Choroid plexus epithelial cell (primary cell): Measurements from ENCODE around the gene DDHD1.
"Not testable (repeated sequence)": the region's sequence is repeated elsewhere in the genome, so short reads cannot be mapped to it uniquely, and the experiment has no call there.

Experiments used
- DNase-seq: peaks from one replicate; pipeline ENCODE4 v3.0.0-alpha.2; 2010; ENCODE audit warnings: low read depth
- H3K4me3 ChIP-seq: 2 replicates; pipeline ENCODE4 v1.5.1; 2011; ENCODE audit warnings: low read depth, mild to moderate bottlenecking, control low read depth, low read length, moderate library complexity
- TF ChIP-seq, protein P1 (sequence below): conservative IDR thresholded peaks from 2 replicates; pipeline ENCODE4 v1.5.1; 2011; ENCODE audit warnings: low read depth, mild to moderate bottlenecking, control low read depth, inconsistent platforms, low read length, moderate library complexity

The DDHD1 gene

DNA sequence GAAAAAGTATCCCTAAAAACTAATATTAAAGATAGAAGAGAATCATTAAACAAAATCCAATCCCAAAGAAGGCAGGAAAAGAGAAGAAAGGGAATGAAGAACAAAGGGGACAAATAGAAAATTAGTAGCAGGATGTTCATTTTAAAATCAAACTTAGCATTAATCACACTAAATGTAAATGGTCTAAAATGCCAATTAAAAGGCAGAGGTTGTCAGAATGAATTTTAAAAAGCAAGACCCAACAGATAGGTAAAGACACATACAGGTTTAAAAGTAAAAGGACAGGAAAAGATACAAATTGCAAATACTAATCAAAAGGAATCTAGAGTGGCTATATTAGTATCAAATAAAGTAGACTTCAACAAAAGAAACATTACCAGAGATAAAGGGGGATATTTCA is 12.5 kb downstream of the DDHD1 start:
- no peak for DNase-seq
- H3K4me3 ChIP-seq, result no peak overlapping the region
- TF ChIP-seq, protein P1, sequence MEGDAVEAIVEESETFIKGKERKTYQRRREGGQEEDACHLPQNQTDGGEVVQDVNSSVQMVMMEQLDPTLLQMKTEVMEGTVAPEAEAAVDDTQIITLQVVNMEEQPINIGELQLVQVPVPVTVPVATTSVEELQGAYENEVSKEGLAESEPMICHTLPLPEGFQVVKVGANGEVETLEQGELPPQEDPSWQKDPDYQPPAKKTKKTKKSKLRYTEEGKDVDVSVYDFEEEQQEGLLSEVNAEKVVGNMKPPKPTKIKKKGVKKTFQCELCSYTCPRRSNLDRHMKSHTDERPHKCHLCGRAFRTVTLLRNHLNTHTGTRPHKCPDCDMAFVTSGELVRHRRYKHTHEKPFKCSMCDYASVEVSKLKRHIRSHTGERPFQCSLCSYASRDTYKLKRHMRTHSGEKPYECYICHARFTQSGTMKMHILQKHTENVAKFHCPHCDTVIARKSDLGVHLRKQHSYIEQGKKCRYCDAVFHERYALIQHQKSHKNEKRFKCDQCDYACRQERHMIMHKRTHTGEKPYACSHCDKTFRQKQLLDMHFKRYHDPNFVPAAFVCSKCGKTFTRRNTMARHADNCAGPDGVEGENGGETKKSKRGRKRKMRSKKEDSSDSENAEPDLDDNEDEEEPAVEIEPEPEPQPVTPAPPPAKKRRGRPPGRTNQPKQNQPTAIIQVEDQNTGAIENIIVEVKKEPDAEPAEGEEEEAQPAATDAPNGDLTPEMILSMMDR, result no peak

DNA sequence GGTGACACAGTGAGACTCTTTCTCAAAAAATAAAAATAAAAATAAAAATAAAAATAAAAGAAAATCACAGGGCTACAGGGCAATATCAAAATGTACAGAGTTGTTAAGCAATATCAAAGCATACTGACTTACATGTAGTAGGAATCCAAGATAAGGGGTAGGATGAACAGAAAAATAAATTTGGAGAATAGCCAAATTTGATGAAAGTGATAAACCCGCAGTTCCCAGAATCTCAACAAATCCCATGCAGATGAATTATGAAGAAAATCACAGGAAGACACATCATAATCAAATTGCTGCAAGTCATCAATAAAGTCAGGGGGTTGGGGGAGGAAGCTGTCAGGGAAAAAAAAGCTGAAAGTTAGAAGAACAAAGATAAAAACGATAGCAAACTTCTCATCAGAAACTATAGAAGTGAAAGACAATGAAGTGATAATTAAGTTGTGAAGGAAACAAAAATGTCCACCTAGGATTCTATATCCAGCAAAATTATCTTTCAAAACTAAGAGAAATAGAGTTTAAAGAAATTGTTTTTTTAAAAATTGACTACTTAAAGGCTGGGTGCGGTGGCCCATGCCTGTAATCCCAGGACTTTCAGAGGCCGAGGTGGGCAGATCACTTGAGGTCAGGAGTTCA is 15.4 kb downstream of the DDHD1 start:
- H3K4me3 ChIP-seq, result no peak overlapping the region
- DNase-seq, result no peak
- TF ChIP-seq, protein P1, result no peak

DNA sequence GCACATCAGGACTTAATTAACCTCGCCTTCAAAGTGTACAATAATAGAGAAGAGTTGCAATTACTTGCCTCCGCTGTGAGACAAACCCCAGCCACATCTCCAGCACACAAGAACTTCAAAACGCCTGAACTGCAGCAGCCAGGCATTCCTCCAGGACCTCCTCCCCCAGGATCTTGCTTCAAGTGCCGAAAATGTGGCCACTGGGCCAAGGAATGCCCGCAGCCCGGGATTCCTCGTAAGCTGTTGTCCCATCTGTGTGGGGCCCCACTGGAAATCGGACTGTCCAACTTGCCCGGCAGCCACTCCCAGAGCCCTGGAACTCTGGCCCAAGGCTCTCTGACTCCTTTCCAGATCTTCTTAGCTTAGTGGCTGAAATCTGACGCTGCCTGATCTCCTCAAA is 22.6 kb downstream of the DDHD1 start:
- not testable (repeated sequence) for H3K4me3 ChIP-seq, DNase-seq

DNA sequence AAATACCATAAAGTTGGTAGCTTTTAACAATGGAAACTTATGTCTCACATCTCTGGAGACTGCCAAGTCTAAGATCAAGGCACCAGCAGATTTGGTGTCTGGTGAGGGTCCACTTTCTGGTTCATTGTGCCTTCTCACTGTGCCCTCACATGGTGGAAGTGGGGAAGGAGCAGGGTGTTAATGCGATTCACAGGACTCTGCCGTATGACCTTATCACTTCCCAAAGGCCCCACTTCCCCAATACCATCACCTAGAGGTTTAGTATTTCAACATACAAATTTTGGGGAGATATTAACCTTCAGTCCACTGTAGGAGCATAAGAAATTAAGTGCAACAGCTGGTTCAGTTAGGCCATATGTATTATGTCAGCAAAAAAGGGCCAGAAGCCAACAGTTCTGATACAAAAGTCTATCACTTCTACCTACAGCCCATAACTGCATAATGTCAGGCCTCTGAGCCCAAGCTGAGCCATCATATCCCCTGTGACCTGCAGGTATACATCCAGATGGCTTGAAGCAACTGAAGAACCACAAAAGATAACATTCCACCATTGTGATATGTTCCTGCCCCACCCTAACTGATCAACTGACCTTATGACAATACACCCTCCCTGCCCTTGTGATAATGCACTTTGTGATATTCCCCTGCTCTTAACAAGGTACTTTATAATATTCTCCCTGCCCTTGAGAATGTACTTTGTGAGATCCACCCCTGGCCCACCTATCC is 24.7 kb downstream of the DDHD1 start:
- no peak overlapping the region for H3K4me3 ChIP-seq
- TF ChIP-seq, protein P1, result no peak
- no peak for DNase-seq

DNA sequence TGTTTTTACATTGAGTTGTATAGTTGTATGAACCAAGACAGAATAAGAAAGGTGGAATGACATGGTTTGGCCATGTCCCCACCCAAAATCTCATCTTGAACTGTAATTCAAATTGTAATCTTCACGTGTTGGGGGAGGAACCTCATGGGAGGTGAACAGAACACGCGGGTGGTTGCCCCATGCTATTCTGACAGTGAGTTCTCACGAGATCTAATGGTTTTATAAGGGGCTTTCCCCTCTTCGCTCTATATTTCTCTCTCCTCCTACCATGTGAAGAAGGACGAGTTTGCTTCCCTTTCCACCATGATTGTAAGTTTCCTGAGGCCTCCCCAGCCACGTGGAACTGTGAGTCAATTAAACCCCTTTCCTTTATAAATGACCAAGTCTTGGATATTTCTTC is 25.3 kb downstream of the DDHD1 start:
- no peak for DNase-seq
- TF ChIP-seq, protein P1, result no peak
- H3K4me3 ChIP-seq, result no peak overlapping the region

DNA sequence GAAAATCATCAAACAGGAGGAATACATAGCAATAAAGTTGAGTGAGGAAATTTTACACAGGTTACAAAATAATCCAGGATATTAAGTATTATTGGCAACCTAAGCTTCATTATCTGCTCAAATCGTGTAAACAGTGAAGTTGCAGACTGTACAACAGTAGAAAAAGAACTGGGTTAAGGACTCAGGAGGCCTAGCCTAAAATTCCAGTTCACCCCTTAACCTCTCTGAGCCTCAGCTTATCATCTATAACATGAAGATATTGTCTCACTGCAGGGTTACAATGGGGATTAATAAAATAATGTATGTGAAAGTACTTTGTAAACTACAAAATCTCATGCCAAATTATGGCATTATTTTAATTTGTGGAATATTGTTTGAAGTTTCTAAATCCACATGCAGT is 26.0 kb downstream of the DDHD1 start:
- no peak overlapping the region for H3K4me3 ChIP-seq
- TF ChIP-seq, protein P1, result no peak

DNA sequence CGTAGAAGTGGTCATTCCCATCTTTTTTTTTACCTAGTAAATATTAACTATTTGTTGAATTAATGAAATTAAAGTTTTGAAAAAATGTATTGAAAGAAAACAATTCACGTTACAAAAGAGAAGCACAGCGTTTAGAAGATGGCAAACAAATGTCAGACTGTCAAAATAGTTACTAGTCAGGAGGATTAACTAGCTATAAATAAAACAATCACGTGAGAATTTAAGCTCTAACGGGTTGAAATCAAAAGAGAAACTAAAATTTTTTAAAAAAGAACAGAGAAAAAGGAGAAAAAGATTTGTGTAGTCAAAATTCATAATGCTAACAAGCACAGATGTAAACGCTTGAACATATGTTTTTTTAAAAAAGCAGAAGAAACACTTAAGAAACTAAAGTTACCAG is 26.4 kb downstream of the DDHD1 start:
- DNase-seq, result no peak
- TF ChIP-seq, protein P1, result no peak
- no peak overlapping the region for H3K4me3 ChIP-seq

More for the DNA sequence above, 26.0 kb downstream of the DDHD1 start:
- no peak for DNase-seq
